Osteocyte (in vitro differentiated cells): Measurements from ENCODE around the gene PRSS2. TPM values are rescaled to one million over a fixed set of nuclear protein-coding genes. Genes with fewer than 3 reads are reported as not detected.

Experiments
- DNase-seq: peaks from one replicate; pipeline ENCODE4 v3.0.0; 2021; ENCODE audit warnings: mixed read lengths; ENCODE audit not compliant: unreplicated experiment; ENCODE audit errors: extremely low spot score
- H3K27ac Mint-ChIP-seq: one replicate; pipeline ENCODE4 v1.8.0; 2021; ENCODE audit warnings: mild to moderate bottlenecking, mixed read lengths; ENCODE audit not compliant: unreplicated experiment
- H3K27me3 Mint-ChIP-seq: one replicate; pipeline ENCODE4 v1.8.0; 2021; ENCODE audit warnings: mixed read lengths; ENCODE audit not compliant: unreplicated experiment
- H3K36me3 Mint-ChIP-seq: one replicate; pipeline ENCODE4 v1.8.0; 2021; ENCODE audit warnings: mixed read lengths; ENCODE audit not compliant: unreplicated experiment
- H3K4me1 Mint-ChIP-seq: one replicate; pipeline ENCODE4 v1.8.0; 2021; ENCODE audit warnings: mixed read lengths; ENCODE audit not compliant: unreplicated experiment
- H3K4me3 Mint-ChIP-seq: one replicate; pipeline ENCODE4 v1.8.0; 2021; ENCODE audit warnings: mild to moderate bottlenecking, moderate library complexity, mixed read lengths; ENCODE audit not compliant: unreplicated experiment
- H3K9me3 Mint-ChIP-seq: one replicate; pipeline ENCODE4 v1.8.0; 2021; ENCODE audit warnings: mixed read lengths; ENCODE audit not compliant: unreplicated experiment
- total RNA-seq: library from RNA; stranded (reverse); gene quantifications from 2 replicates; pipeline ENCODE4 v1.2.1, GENCODE V29; 2021
- TF ChIP-seq, protein P1 (sequence below): fragments of 200-600 bp; sonication (generic); IDR thresholded peaks from 2 replicates; pipeline ENCODE4 v1.5.0; 2021; ENCODE audit warnings: antibody characterized with exemption, mild to moderate bottlenecking, moderate library complexity

The PRSS2 gene
- total RNA-seq, 1 donor from 2014 or later = not detected

DNA sequence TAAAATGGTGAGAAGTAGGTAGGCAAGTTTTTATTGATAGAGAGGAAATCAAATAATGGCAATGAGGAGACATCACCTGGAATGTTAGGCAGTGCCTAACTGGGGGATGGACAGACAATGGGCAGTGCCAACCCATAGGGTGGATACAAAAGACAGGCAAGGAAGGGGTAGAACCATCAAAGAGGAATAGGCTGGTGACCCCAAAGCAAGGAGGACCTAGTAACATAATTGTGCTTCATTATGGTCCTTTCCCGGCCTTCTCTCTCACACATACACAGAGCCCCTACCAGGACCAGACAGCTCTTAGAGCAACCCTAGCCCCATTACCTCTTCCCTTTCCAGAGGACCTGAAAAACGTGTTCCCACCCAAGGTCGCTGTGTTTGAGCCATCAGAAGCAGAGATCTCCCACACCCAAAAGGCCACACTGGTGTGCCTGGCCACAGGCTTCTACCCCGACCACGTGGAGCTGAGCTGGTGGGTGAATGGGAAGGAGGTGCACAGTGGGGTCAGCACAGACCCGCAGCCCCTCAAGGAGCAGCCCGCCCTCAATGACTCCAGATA lies 30.0 kb downstream of the PRSS2 start:
- Mint-ChIP-seq H3K4me3 (no peak overlapping the region), H3K27me3 (peaks cover 65% of the 10 kb centered on the region), H3K4me1 (peaks cover 10% of the 10 kb centered on the region), H3K9me3 (no peaks in the 10 kb centered on the region), H3K27ac (no peak overlapping the region), H3K36me3 (no peaks in the 10 kb centered on the region)
- no peak for DNase-seq
- TF ChIP-seq, protein P1, sequence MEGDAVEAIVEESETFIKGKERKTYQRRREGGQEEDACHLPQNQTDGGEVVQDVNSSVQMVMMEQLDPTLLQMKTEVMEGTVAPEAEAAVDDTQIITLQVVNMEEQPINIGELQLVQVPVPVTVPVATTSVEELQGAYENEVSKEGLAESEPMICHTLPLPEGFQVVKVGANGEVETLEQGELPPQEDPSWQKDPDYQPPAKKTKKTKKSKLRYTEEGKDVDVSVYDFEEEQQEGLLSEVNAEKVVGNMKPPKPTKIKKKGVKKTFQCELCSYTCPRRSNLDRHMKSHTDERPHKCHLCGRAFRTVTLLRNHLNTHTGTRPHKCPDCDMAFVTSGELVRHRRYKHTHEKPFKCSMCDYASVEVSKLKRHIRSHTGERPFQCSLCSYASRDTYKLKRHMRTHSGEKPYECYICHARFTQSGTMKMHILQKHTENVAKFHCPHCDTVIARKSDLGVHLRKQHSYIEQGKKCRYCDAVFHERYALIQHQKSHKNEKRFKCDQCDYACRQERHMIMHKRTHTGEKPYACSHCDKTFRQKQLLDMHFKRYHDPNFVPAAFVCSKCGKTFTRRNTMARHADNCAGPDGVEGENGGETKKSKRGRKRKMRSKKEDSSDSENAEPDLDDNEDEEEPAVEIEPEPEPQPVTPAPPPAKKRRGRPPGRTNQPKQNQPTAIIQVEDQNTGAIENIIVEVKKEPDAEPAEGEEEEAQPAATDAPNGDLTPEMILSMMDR = no peak

DNA sequence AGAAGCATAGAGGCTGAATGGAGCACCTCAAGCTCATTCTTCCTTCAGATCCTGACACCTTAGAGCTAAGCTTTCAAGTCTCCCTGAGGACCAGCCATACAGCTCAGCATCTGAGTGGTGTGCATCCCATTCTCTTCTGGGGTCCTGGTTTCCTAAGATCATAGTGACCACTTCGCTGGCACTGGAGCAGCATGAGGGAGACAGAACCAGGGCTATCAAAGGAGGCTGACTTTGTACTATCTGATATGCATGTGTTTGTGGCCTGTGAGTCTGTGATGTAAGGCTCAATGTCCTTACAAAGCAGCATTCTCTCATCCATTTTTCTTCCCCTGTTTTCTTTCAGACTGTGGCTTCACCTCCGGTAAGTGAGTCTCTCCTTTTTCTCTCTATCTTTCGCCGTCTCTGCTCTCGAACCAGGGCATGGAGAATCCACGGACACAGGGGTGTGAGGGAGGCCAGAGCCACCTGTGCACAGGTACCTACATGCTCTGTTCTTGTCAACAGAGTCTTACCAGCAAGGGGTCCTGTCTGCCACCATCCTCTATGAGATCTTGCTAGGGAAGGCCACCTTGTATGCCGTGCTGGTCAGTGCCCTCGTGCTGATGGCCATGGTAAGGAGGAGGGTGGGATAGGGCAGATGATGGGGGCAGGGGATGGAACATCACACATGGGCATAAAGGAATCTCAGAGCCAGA lies 31.0 kb downstream of the PRSS2 start:
- TF ChIP-seq, protein P1 = no peak
- Mint-ChIP-seq H3K4me1 (peaks cover 5% of the 10 kb centered on the region), H3K27me3 (peaks cover 56% of the 10 kb centered on the region), H3K9me3 (no peaks in the 10 kb centered on the region), H3K27ac (no peak overlapping the region), H3K4me3 (no peak overlapping the region), H3K36me3 (no peaks in the 10 kb centered on the region)
- no peak for DNase-seq

DNA sequence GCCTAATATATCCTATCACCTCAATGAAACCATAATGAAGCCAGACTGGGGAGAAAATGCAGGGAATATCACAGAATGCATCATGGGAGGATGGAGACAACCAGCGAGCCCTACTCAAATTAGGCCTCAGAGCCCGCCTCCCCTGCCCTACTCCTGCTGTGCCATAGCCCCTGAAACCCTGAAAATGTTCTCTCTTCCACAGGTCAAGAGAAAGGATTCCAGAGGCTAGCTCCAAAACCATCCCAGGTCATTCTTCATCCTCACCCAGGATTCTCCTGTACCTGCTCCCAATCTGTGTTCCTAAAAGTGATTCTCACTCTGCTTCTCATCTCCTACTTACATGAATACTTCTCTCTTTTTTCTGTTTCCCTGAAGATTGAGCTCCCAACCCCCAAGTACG lies 31.5 kb downstream of the PRSS2 start:
- no peak for DNase-seq
- Mint-ChIP-seq H3K4me3 (no peak overlapping the region), H3K36me3 (no peaks in the 10 kb centered on the region), H3K9me3 (no peaks in the 10 kb centered on the region), H3K4me1 (peaks cover 5% of the 10 kb centered on the region), H3K27ac (no peak overlapping the region), H3K27me3 (peaks cover 55% of the 10 kb centered on the region)
- TF ChIP-seq, protein P1 = no peak

DNA sequence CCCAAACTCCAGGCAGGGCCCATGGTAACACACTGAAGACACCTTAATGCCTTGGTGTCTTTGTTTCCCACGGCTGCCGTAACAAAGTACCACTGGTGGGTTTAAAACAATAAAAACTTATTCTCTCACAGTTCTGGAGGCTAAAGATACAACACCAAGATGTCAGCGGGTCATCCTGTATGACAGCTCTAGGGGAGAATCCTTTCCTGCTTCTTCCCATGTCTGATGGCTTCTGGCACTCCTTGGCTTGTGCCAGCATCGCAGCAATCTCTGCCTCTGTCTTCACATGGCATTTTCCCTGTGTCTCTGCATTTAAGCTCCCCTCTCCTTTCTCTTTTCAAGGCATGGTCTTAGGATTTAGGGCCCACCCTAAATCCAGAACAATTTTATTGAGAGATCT lies 33.1 kb downstream of the PRSS2 start:
- H3K4me1 Mint-ChIP-seq = no peaks in the 10 kb centered on the region
- TF ChIP-seq, protein P1 = no peak
- peaks cover 50% of the 10 kb centered on the region for H3K27me3 Mint-ChIP-seq
- H3K36me3 Mint-ChIP-seq = no peaks in the 10 kb centered on the region
- no peak overlapping the region for H3K4me3 Mint-ChIP-seq
- no peak overlapping the region for H3K27ac Mint-ChIP-seq
- H3K9me3 Mint-ChIP-seq = no peaks in the 10 kb centered on the region
- DNase-seq = no peak

DNA sequence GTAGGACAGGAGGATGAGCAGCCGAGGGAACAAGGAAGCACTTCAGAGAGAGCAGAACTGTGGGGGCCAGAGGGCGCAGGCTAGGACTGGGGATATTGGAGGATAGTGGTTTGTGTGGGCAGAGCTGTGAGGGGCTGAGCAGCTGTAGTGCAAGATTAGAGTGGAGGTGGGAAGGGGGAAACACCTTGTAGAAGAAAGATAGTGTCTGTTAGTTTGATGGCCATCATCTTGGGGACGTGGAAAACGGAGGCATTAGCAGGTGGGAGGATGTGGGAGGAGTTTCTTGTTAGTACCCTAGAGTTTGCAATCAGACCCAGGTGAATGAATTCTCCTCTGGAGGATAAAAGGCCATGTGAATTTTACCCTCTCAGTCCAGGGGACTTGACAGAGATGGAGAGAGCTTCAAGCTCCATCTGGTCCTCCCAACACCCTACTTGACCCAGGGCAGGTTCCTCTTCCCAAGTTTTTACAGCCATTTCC lies 34.0 kb downstream of the PRSS2 start:
- no peak overlapping the region for H3K27ac Mint-ChIP-seq
- no peak overlapping the region for H3K4me3 Mint-ChIP-seq
- no peaks in the 10 kb centered on the region for H3K36me3 Mint-ChIP-seq
- TF ChIP-seq, protein P1 = no peak
- no peaks in the 10 kb centered on the region for H3K4me1 Mint-ChIP-seq
- H3K27me3 Mint-ChIP-seq = peaks cover 45% of the 10 kb centered on the region
- no peak for DNase-seq
- H3K9me3 Mint-ChIP-seq = no peaks in the 10 kb centered on the region
